Esophagus muscularis mucosa (tissue), 4 donors: ENCODE data around the gene DNAH2. TPM values are rescaled to one million over a fixed set of nuclear protein-coding genes. Genes with fewer than 3 reads are reported as not detected.

ENCODE experiments used
- DNase-seq: peaks from one replicate; pipeline ENCODE4 v3.0.0-alpha.2; 2017; ENCODE audit errors: extremely low spot score
- H3K27ac ChIP-seq, 4 donors: fragments of 200-600 bp; sonication (generic); replicated peaks in 1 of 4; 1 replicate in 3 of 4; 2 replicates in 1 of 4; pipeline ENCODE4 v1.5.1; 2016 to 2019; ENCODE audit warnings: mild to moderate bottlenecking in 1 of 4
- H3K27me3 ChIP-seq, 4 donors: fragments of 200-600 bp; sonication (generic); one replicate each; pipeline versions ENCODE4 v1.5.1 to v1.6.0; 2016 to 2019
- H3K36me3 ChIP-seq, 4 donors: fragments of 200-600 bp; sonication (generic); one replicate each; pipeline ENCODE4 v1.5.1; 2016 to 2019
- H3K4me1 ChIP-seq, 4 donors: fragments of 200-600 bp; sonication (generic); one replicate each; pipeline ENCODE4 v1.5.1; 2016 to 2019
- H3K4me3 ChIP-seq, 4 donors: fragments of 200-600 bp; sonication (generic); 1 replicate in 2 of 4; 2 replicates in 2 of 4; pipeline ENCODE4 v1.5.1; 2016 to 2019; ENCODE audit warnings: mild to moderate bottlenecking in 4 of 4, moderate library complexity in 1 of 4
- H3K9me3 ChIP-seq, 4 donors: fragments of 200-600 bp; sonication (generic); 1 replicate in 3 of 4; 2 replicates in 1 of 4; pipeline ENCODE4 v1.5.1; 2016 to 2019
- CTCF ChIP-seq, 3 experiments: fragments of 200-600 bp in 2 of 3; fragments of 450-650 bp in 1 of 3; sonication (generic) in 2 of 3; IDR thresholded peaks; one replicate each; pipeline ENCODE4 v1.5.1; 2017 to 2019; ENCODE audit warnings: antibody characterized with exemption in 3 of 3, mild to moderate bottlenecking in 2 of 3, moderate library complexity in 1 of 3
- EP300 ChIP-seq: sonication (generic); formaldehyde crosslinking; IDR thresholded peaks from one replicate; pipeline ENCODE4 v1.6.1; 2017; ENCODE audit warnings: antibody characterized with exemption
- POLR2A ChIP-seq: fragments of 450-650 bp; IDR thresholded peaks from one replicate; pipeline ENCODE4 v1.6.1; 2017; ENCODE audit warnings: antibody characterized with exemption, moderate library complexity, mild to moderate bottlenecking, low read depth
- POLR2AphosphoS5 ChIP-seq, 2 donors: sonication (generic); formaldehyde crosslinking; IDR thresholded peaks; one replicate each; pipeline ENCODE4 v1.6.1; 2017; ENCODE audit warnings: antibody characterized with exemption in 2 of 2
- WGBS: methylation state at CpG from one replicate; pipeline ENCODE4 v1.1.5; 2018; 5-methylcytosine and 5-hydroxymethylcytosine counted together
- intact Hi-C: fragments of 100-400 bp; cut with DNase I; formaldehyde crosslinking; loops from one replicate; pipeline ENCODE4 v1.15.1; 2023
- total RNA-seq, 4 donors: library from RNA; depleted of rRNA; stranded (reverse); fragments of >200 nt; gene quantifications; one replicate each; pipeline versions ENCODE4 v1.1.0 to v1.2.1, GENCODE V29; 2016

DNAH2 gene
- total RNA-seq, 4 donors from 2014 or later: under 0.01 to 0.17 (median 0.06) TPM

DNA sequence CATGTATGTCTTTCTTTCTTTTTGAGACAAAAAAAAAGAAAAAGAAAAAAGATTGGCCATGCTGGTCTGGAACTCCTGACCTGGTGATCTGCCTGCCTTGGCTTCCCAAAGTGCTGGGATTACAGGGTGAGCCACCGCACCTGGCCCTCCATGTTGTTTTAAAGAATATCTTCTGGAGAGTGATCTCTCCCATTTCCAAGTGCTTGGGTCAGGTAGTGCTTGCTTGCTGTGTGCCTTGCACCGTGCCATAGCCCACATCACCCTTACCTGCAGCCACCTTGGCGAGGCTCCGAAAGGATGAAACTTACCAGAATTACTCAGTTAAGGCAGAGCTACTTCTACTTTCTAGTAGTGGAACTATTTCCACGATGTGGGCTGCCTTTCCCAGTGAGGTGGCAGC lies 97.4 kb downstream of the DNAH2 start:
- Histone ChIP-seq H3K4me1 (no peaks in the 10 kb centered on the region), H3K9me3 (no peaks in the 10 kb centered on the region), H3K4me3 (no peak overlapping the region), H3K27ac (no peak overlapping the region), H3K27me3 (peaks cover 0 to 9% (median 0%) of the 10 kb centered on the region in 4 donors), H3K36me3 (no peaks in the 10 kb centered on the region)
- DNase-seq: no peak
- 93% methylated on average over 5 of the region's 5 CpGs for WGBS
- intact Hi-C loops: no loop called here
- TF ChIP-seq EP300 (no peak), CTCF (IDR thresholded peaks at IDR 0.05) (no peak), POLR2AphosphoS5 (IDR thresholded peaks at IDR 0.05) (no peak), POLR2A (no peak)

DNA sequence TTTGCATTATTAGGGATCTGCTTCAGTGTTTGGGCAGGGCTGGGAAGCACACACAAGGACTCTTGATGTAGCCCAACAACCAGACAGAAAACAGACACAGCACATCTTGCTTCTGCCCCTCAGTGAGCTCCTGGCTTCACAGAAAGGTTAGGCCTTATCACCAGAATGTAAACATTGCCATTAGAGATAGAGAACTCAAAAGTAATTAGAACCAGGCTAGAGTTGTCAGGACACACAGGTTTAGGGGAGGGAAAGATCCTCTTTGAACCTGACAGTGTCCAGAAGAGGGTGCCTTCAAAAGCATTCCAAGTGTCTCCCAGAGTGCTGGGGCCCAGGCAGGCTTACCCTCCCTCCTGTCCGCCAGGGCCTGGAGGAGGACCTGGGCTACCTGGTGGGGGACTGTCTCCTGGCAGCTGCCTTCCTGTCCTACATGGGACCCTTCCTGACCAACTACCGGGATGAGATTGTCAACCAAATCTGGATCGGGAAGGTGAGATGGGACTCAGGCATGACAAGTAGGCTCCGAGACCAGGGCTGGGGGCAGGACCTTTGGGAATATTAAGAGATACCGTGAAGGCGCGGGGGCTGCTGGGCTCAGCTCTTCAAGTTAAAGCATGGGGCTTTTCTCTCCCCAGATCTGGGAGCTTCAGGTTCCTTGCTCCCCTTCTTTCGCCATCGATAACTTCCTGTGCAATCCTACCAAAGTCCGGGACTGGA lies 99.5 kb downstream of the DNAH2 start:
- Histone ChIP-seq H3K27me3 (peaks cover 0 to 6% (median 0%) of the 10 kb centered on the region in 4 donors), H3K9me3 (no peaks in the 10 kb centered on the region), H3K4me3 (no peak overlapping the region), H3K27ac (no peak overlapping the region), H3K4me1 (no peaks in the 10 kb centered on the region), H3K36me3 (no peaks in the 10 kb centered on the region)
- no peak for DNase-seq
- WGBS: 66% methylated on average over 10 of the region's 10 CpGs
- TF ChIP-seq POLR2AphosphoS5 (IDR thresholded peaks at IDR 0.05) (no peak), POLR2A (no peak), EP300 (no peak), CTCF (IDR thresholded peaks at IDR 0.05) (no peak)
- intact Hi-C loops: no loop called here

DNA sequence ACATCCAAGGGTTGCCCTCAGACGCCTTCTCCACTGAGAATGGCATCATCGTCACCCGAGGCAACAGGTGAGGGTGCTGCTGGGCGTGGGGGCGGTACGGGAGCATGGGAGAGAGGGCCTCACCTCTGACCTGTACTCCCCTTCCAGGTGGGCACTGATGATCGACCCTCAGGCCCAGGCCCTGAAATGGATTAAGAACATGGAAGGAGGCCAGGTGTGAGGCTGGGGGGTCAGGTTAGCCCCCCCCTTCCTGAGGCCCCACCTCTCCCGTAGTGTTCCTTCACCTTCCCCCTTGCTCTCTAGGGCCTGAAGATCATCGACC lies 100.1 kb downstream of the DNAH2 start:
- H3K27me3 ChIP-seq: peaks cover 0 to 6% (median 0%) of the 10 kb centered on the region in 4 donors
- H3K4me3 ChIP-seq: no peak overlapping the region
- no peaks in the 10 kb centered on the region for H3K9me3 ChIP-seq
- no peaks in the 10 kb centered on the region for H3K36me3 ChIP-seq
- 88% methylated on average over 9 of the region's 9 CpGs for WGBS
- TF ChIP-seq POLR2AphosphoS5 (IDR thresholded peaks at IDR 0.05) (no peak), CTCF (IDR thresholded peaks at IDR 0.05) (no peak), POLR2A (no peak), EP300 (no peak)
- no peak for DNase-seq
- intact Hi-C loops: no loop called here
- no peaks in the 10 kb centered on the region for H3K4me1 ChIP-seq
- H3K27ac ChIP-seq: no peak overlapping the region

DNA sequence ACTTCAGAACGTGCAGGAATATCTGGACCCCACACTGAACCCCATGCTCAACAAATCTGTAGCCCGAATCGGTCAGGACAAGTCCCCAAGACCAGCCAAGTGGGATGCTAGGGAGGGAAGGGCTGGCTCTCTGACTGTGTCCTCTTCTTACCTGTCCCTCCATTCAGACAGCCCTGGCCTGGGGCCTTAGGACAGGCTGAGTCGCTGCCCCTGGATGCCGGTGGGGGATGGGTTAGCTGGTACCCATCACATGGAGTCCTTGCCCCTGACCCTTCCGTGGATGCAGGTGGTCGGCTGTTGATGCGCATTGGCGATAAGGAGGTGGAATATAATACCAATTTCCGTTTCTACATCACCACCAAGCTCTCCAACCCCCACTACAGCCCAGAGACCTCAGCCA lies 100.5 kb downstream of the DNAH2 start:
- H3K27me3 ChIP-seq: peaks cover 0 to 6% (median 0%) of the 10 kb centered on the region in 4 donors
- intact Hi-C loops: no loop called here
- H3K36me3 ChIP-seq: no peaks in the 10 kb centered on the region
- WGBS: 84% methylated on average over 10 of the region's 10 CpGs
- no peaks in the 10 kb centered on the region for H3K4me1 ChIP-seq
- H3K9me3 ChIP-seq: no peaks in the 10 kb centered on the region
- no peak for DNase-seq
- no peak overlapping the region for H3K4me3 ChIP-seq
- H3K27ac ChIP-seq: no peak overlapping the region
- TF ChIP-seq POLR2A (no peak), POLR2AphosphoS5 (IDR thresholded peaks at IDR 0.05) (no peak)

DNA sequence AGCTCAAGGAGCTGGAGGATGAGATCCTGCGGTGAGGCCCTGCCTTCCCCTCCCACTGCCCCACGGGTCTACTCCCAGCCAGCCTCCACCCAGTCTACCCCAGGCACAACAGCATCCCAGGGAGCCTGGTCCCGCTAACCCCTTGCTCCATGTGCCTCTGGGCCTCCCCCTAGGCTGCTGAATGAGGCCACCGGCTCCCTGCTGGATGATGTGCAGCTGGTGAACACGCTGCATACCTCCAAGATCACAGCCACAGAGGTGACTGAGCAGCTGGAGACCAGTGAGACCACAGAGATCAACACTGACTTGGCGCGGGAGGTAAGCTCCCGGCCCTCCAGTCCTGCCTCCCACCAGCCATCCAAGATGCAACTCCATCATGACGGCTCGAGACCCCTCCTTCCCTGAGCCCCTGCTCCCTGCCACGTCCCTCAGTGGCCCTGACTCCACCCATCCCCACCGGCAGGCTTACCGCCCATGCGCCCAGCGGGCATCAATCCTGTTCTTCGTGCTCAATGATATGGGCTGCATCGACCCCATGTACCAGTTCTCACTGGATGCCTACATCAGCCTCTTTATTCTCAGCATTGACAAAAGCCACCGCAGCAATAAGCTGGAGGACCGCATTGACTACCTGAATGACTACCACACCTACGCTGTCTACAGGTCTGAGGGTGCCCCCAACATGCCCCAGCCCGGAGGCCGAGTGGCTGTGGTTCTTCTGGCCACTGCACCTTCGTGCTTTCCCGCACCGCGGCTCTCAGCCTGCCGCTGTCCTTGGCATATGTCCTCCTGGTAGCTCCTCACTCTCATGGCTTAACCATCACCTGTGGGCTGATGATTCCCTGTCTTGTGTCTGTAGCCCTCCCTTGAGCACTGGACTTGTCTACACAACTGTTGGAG lies 101.5 kb downstream of the DNAH2 start:
- H3K36me3 ChIP-seq: no peaks in the 10 kb centered on the region
- no peak for DNase-seq
- no peak overlapping the region for H3K27ac ChIP-seq
- no peaks in the 10 kb centered on the region for H3K9me3 ChIP-seq
- H3K4me3 ChIP-seq: no peak overlapping the region
- H3K4me1 ChIP-seq: no peaks in the 10 kb centered on the region
- intact Hi-C loops: no loop called here
- no peak for TF ChIP-seq CTCF (IDR thresholded peaks at IDR 0.05)
- TF ChIP-seq POLR2AphosphoS5 (IDR thresholded peaks at IDR 0.05): no peak
- TF ChIP-seq EP300: no peak
- TF ChIP-seq POLR2A: no peak
- WGBS: 94% methylated on average over 21 of the region's 27 CpGs
- peaks cover 0 to 6% (median 0%) of the 10 kb centered on the region in 4 donors for H3K27me3 ChIP-seq
